PC-3 (cell line): ENCODE data around the gene CEP97. TPM values are rescaled to one million over a fixed set of nuclear protein-coding genes. Genes with fewer than 3 reads are reported as not detected.

ENCODE experiments used
- ATAC-seq: fragments of 200-7000 bp; cut with Tn5 transposase; 2 replicates; pipeline ENCODE4 v1.9.1; 2020; ENCODE audit warnings: mild to moderate bottlenecking, moderate library complexity
- Bru-seq: library from RNA; stranded (reverse); fragments of 400-500 nt; gene quantifications from one replicate; lab custom pipeline; 2021; lab: Mats Ljungman, UMichigan
- BruChase-seq, 2 experiments: library from RNA; stranded (reverse); fragments of 400-500 nt; gene quantifications; one replicate each; lab custom pipeline; 2021; lab: Mats Ljungman, UMichigan
- BruUV-seq: library from RNA; stranded (reverse); fragments of 400-500 nt; replicated peaks from 2 replicates; lab custom pipeline; 2021; lab: Mats Ljungman, UMichigan
- CTCF ChIA-PET: fragments of 300-600 bp; sonication (Branson Sonifier 250); formaldehyde crosslinking; loops from one replicate; lab custom pipeline; 2022; ENCODE audit warnings: antibody characterized with exemption; lab: Charles Lee
- POLR2A ChIA-PET: fragments of 300-600 bp; sonication (Branson Sonifier 250); formaldehyde crosslinking; loops from one replicate; lab custom pipeline; 2022; ENCODE audit warnings: antibody characterized with exemption; ENCODE audit not compliant: unreplicated experiment; lab: Charles Lee
- DNase-seq: peaks from one replicate; pipeline ENCODE4 v3.0.0-alpha.2; 2015
- H2AFZ ChIP-seq: fragments of 300-600 bp; sonication (generic); 2 replicates; pipeline ENCODE4 v1.6.0; 2016; ENCODE audit warnings: antibody characterized with exemption, low read length
- H3F3A ChIP-seq: fragments of 300-600 bp; sonication (generic); one replicate; pipeline ENCODE4 v1.6.0; 2017; ENCODE audit warnings: antibody characterized with exemption, low read length, control low read depth, mild to moderate bottlenecking; ENCODE audit not compliant: unreplicated experiment
- H3K27ac ChIP-seq: fragments of 300-600 bp; sonication (generic); 2 replicates; pipeline ENCODE4 v1.5.1; 2016; ENCODE audit warnings: mild to moderate bottlenecking, low read length
- H3K27me3 ChIP-seq: fragments of 300-600 bp; sonication (generic); 2 replicates; pipeline ENCODE4 v1.6.1; 2016; ENCODE audit warnings: low read length, mixed read lengths
- H3K36me3 ChIP-seq: fragments of 300-600 bp; sonication (generic); 2 replicates; pipeline ENCODE4 v1.6.1; 2016; ENCODE audit warnings: low read depth, mixed run types, low read length, mixed read lengths
- H3K4me1 ChIP-seq: fragments of 300-600 bp; sonication (generic); 2 replicates; pipeline ENCODE4 v1.5.1; 2016; ENCODE audit warnings: low read length; ENCODE audit not compliant: insufficient read depth
- H3K4me2 ChIP-seq: fragments of 300-600 bp; sonication (generic); 2 replicates; pipeline ENCODE4 v1.6.0; 2016; ENCODE audit warnings: low read length
- H3K4me3 ChIP-seq: fragments of 300-600 bp; sonication (generic); 2 replicates; pipeline ENCODE4 v1.5.1; 2016; ENCODE audit warnings: mild to moderate bottlenecking, low read length, mixed read lengths
- H3K79me2 ChIP-seq: fragments of 300-600 bp; sonication (generic); 2 replicates; pipeline ENCODE4 v1.6.1; 2017; ENCODE audit warnings: low read length, mixed read lengths
- H3K9ac ChIP-seq: fragments of 300-600 bp; sonication (generic); 2 replicates; pipeline ENCODE4 v1.6.0; 2016; ENCODE audit warnings: mild to moderate bottlenecking, low read length
- H3K9me2 ChIP-seq: fragments of 300-600 bp; sonication (generic); replicated peaks from 2 replicates; pipeline ENCODE4 v1.6.1; 2016; ENCODE audit warnings: mixed run types, low read length, mixed read lengths
- H3K9me3 ChIP-seq: fragments of 300-600 bp; sonication (generic); 2 replicates; pipeline ENCODE4 v1.6.1; 2016; ENCODE audit warnings: low read length, mixed read lengths
- H4K20me1 ChIP-seq: fragments of 300-600 bp; sonication (generic); 2 replicates; pipeline ENCODE4 v1.6.1; 2016; ENCODE audit warnings: low read length, mixed read lengths
- CTCF ChIP-seq: fragments of 300-600 bp; sonication (generic); conservative IDR thresholded peaks from 2 replicates; pipeline ENCODE4 v1.5.1; 2017; ENCODE audit warnings: antibody characterized with exemption, low read depth, mild to moderate bottlenecking, low read length
- EZH2 ChIP-seq: fragments of 300-600 bp; sonication (generic); IDR thresholded peaks from one replicate; pipeline ENCODE4 v1.6.1; 2017; ENCODE audit warnings: antibody characterized with exemption, mild to moderate bottlenecking, low read length; ENCODE audit not compliant: unreplicated experiment
- EZH2phosphoT487 ChIP-seq: fragments of 300-600 bp; sonication (generic); IDR thresholded peaks from 2 replicates; pipeline ENCODE4 v1.6.1; 2018; ENCODE audit warnings: mild to moderate bottlenecking, antibody characterized with exemption, low read length, borderline replicate concordance
- intact Hi-C: fragments of 100-400 bp; cut with micrococcal nuclease; formaldehyde crosslinking; loops from 2 replicates; pipeline ENCODE4 v1.9.0; 2023
- long read RNA-seq: library from polyadenylated mRNA; unstranded; transcript quantifications from one replicate; pipeline ENCODE4 v2.0.0, GENCODE V29; 2021; ENCODE audit not compliant: unreplicated experiment
- total RNA-seq: library from RNA; depleted of rRNA; stranded (reverse); fragments of >200 nt; gene quantifications from 2 replicates; pipeline ENCODE4 v1.2.3, GENCODE V29; 2014; rRNA removed

CEP97 gene, protein sequence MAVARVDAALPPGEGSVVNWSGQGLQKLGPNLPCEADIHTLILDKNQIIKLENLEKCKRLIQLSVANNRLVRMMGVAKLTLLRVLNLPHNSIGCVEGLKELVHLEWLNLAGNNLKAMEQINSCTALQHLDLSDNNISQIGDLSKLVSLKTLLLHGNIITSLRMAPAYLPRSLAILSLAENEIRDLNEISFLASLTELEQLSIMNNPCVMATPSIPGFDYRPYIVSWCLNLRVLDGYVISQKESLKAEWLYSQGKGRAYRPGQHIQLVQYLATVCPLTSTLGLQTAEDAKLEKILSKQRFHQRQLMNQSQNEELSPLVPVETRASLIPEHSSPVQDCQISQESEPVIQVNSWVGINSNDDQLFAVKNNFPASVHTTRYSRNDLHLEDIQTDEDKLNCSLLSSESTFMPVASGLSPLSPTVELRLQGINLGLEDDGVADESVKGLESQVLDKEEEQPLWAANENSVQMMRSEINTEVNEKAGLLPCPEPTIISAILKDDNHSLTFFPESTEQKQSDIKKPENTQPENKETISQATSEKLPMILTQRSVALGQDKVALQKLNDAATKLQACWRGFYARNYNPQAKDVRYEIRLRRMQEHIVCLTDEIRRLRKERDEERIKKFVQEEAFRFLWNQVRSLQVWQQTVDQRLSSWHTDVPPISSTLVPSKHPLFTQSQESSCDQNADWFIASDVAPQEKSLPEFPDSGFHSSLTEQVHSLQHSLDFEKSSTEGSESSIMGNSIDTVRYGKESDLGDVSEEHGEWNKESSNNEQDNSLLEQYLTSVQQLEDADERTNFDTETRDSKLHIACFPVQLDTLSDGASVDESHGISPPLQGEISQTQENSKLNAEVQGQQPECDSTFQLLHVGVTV
- total RNA-seq (12.1 and 14.1 TPM in 2 replicates), Bru-seq, nascent RNA (percentile 71 among the genes with signal in this experiment), BruChase-seq, experiment 1, labeled RNA remaining after a 6-hour chase (percentile 78 among the genes with signal in this experiment), BruChase-seq, experiment 2, labeled RNA remaining after a 2-hour chase (percentile 69 among the genes with signal in this experiment)
- long read RNA-seq, full-length matches to known transcripts, result 3 of 13 reads
- long read RNA-seq, partial matches to known transcripts, result 2 of 13 reads
- long read RNA-seq, other reads (novel, unspliced or antisense), result 8 of 13 reads

DNA sequence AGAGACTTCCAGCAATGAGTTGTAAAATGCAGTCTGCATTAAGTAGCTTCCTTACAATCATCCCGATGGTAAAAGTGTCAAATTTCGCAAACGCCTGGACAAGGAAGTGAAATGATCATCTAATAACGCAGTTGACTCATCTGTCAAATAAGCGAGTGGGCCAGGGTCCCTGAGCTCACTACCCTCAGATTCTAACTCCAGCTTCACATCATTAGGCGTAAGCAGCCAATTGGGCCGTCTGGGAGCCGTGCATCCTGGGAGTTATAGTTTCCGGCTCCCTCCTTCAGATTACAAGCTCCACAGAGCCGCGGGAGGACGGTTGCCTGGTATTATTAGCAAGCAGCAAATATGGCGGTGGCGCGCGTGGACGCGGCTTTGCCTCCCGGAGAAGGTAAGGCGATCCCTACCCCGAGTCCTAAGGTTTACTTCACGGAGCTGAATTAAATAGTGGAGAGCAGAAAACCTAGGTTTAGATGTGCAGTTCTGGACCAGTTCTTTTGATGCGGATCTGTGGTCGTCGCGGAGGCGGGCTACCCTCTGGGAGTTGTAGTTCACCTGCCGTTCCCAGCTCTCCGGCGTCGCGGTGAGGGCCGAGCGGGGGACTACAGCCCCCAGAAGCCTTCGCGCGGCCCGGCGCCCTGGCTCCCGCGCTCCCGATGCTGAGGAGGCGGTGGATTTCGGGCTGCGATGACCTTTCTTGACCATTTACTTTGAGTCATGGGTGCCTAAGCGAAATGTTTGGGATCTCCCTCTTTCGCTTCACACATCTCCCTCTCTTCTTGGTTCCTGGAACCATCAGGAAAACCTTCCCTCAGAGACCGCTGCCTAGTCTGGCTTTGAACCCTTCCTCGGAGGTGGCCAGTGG lies at the start of gene CEP97:
Gene CEP97, plus strand, starts transcription at position 286 of the 865 bp plus-strand sequence. Its CDS starts 63 bp downstream, at position 349.
- DNase-seq, result peak; percentile 96
- H3K36me3 ChIP-seq, result peaks cover 5% of the 10 kb centered on the region; the same call in 1 of the 2 replicates
- POLR2A ChIA-PET, result interaction anchor here (0.6 kb wide), 1 partner anchor 50 kb away, joined by 7 read pairs; no protein-coding TSS in a partner anchor

DNA sequence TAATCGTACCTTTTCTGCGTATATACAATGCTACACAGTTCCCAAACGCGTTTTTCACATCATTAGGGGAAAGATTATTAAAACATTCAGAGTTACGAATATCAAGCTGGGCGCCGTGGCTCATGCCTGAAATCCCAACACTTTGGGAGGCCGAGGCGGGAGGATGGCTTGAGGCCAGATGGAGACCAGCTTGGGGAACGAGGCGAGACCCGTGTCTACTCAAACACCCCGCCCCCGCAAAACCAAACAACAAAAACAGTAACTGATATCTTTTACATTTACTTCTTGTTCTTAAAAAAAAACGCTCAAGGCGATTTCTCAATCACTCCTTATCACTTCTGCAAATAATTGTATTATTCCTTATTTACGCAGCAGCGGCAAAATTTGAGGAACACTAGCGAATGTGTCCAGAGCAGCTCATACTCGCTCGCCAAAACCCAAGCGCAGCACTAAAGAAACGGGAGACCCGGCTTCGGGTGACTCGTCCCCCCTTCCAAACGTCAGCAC lies 48.7 kb upstream of the CEP97 start:
- Histone ChIP-seq H3K27ac (peak overlapping the region; percentile 27), H3K4me3 (peak overlapping the region; percentile 98), H4K20me1 (peaks cover 11% of the 10 kb centered on the region), H3K4me1 (peaks cover 21% of the 10 kb centered on the region), H3K9me2 (no peaks in the 10 kb centered on the region), H3K79me2 (peaks cover 63% of the 10 kb centered on the region), H3K9ac (peak overlapping the region; percentile 95), H3K4me2 (peak overlapping the region; percentile 82), H2AFZ (peak overlapping the region; percentile 55), H3K9me3 (no peaks in the 10 kb centered on the region), H3K27me3 (no peaks in the 10 kb centered on the region), H3F3A (peaks cover 7% of the 10 kb centered on the region), H3K36me3 (peaks cover 15% of the 10 kb centered on the region)
- TF ChIP-seq EZH2 (no peak), CTCF (no peak)
- ChIA-PET POLR2A (interaction anchor here (0.7 kb wide), 1 partner anchor 102 kb away, joined by 4 read pairs; no protein-coding TSS in a partner anchor), CTCF (interaction anchor here (0.6 to 1.4 kb wide), 6 partner anchors 9 to 783 kb away, joined by 3 to 9 read pairs (median 4); partner anchors contain the start of genes CEP97 and PCNP)
- intact Hi-C loops, result loop anchor here (2.0 kb wide), 1 partner anchor 101 kb away; the partner anchor contains the start of gene PCNP
- BruUV-seq, result no TSS peak
- peak; percentile 13 for DNase-seq
- no peak for ATAC-seq

More for the DNA sequence above, at the start of gene CEP97:
- Histone ChIP-seq H3K9me3 (no peaks in the 10 kb centered on the region), H3F3A (no peaks in the 10 kb centered on the region), H3K4me1 (peaks cover 19% of the 10 kb centered on the region), H3K4me2 (peak within 1 kb of the TSS; percentile 95), H3K4me3 (peak within 1 kb of the TSS; percentile 87), H3K9me2 (no peaks in the 10 kb centered on the region), H3K9ac (peak within 1 kb of the TSS; percentile 74), H4K20me1 (no peaks in the 10 kb centered on the region), H3K27me3 (no peaks in the 10 kb centered on the region), H3K27ac (peak within 1 kb of the TSS; percentile 17; the same call in 1 of the 2 replicates), H3K79me2 (peaks cover 22% of the 10 kb centered on the region), H2AFZ (peak within 1 kb of the TSS; percentile 98)
- intact Hi-C loops, result loop anchor here (5.0 kb wide), 1 partner anchor 37 kb away; the partner anchor contains the start of gene RPL24
- TF ChIP-seq EZH2phosphoT487 (no peak), CTCF (no peak), EZH2 (no peak)
- peak; percentile 98 for ATAC-seq
- CTCF ChIA-PET, result interaction anchor here (0.5 to 1.1 kb wide), 3 partner anchors 47 to 812 kb away, joined by 3 to 12 read pairs (median 5); no protein-coding TSS in a partner anchor
- TSS peak; percentile 50 for BruUV-seq
